HCT116 (cell line): ENCODE data around the gene PAX2. TPM values are rescaled to one million over a fixed set of nuclear protein-coding genes. Genes with fewer than 3 reads are reported as not detected.
A peak's percentile ranks its signal among the peaks of the same experiment; 100 is the strongest.

ENCODE experiments used
- ATAC-seq: fragments of 200-7000 bp; cut with Tn5 transposase; 2 replicates; pipeline ENCODE4 v1.9.1; 2020; ENCODE audit warnings: mild to moderate bottlenecking, moderate library complexity
- BruUV-seq: library from RNA; stranded (reverse); fragments of 400-500 nt; replicated peaks from 2 replicates; lab custom pipeline; 2021; lab: Mats Ljungman, UMichigan
- CTCF ChIA-PET: fragments of 300-600 bp; sonication (Branson Sonifier 250); formaldehyde crosslinking; loops from one replicate; lab custom pipeline; 2021; ENCODE audit warnings: antibody characterized with exemption; lab: Charles Lee
- POLR2A ChIA-PET: fragments of 300-600, 350-600 bp; sonication (Branson Sonifier 250); formaldehyde crosslinking; loops from one replicate; lab custom pipeline; 2021; ENCODE audit warnings: antibody characterized with exemption; lab: Charles Lee
- RAD21 ChIA-PET, 2 experiments: fragments of 300-600 bp; sonication (Branson Sonifier 250); formaldehyde crosslinking; loops; one replicate each; lab custom pipeline; 2023; ENCODE audit warnings: low total read pairs in 2 of 2; ENCODE audit not compliant: uncharacterized antibody in 2 of 2, unreplicated experiment in 2 of 2, low non-redundant PET in 1 of 2; lab: Charles Lee
- DNase-seq: peaks from one replicate; pipeline ENCODE4 v3.0.0-alpha.2; 2010; ENCODE audit warnings: low read depth, low spot score
- H2AFZ ChIP-seq: fragments of 200-600 bp; shearing (Covaris generic), sonication (generic); 2 replicates; pipeline ENCODE4 v1.6.1; 2017; ENCODE audit warnings: low read depth, mixed run types, mixed read lengths, antibody characterized with exemption, low read length; ENCODE audit not compliant: poor library complexity, severe bottlenecking
- H3K27ac ChIP-seq: 2 replicates; pipeline ENCODE4 v1.5.1; 2012; ENCODE audit warnings: low read depth, low read length
- H3K27me3 ChIP-seq: fragments of 200-600 bp; sonication (generic); 2 replicates; pipeline ENCODE4 v1.6.1; 2016; ENCODE audit warnings: mixed run types, low read length, mixed read lengths; ENCODE audit not compliant: insufficient read depth
- H3K36me3 ChIP-seq, 2 experiments: fragments of 200-500 bp in 1 of 2; fragments of 200-600 bp in 1 of 2; sonication (Bioruptor generic) in 1 of 2; sonication (generic) in 1 of 2; 2 replicates each; pipeline versions ENCODE4 v1.5.1 to v1.6.1; 2014 to 2016; ENCODE audit warnings: low read length in 2 of 2, inconsistent platforms in 1 of 2, mixed read lengths in 1 of 2, mixed run types in 1 of 2; ENCODE audit not compliant: insufficient read depth in 2 of 2, control insufficient read depth in 1 of 2
- H3K4me1 ChIP-seq, 2 experiments: fragments of 200-600 bp in 1 of 2; sonication (generic) in 1 of 2; 2 replicates each; pipeline versions ENCODE4 v1.5.1 to v1.6.1; 2012 to 2017; ENCODE audit warnings: low read length in 2 of 2, inconsistent platforms in 1 of 2, mild to moderate bottlenecking in 1 of 2, mixed read lengths in 1 of 2, mixed run types in 1 of 2, moderate library complexity in 1 of 2; ENCODE audit not compliant: insufficient read depth in 2 of 2, control insufficient read depth in 1 of 2
- H3K4me2 ChIP-seq: fragments of 200-600 bp; sonication (generic); 2 replicates; pipeline ENCODE4 v1.6.1; 2017; ENCODE audit warnings: mixed run types, low read length, mixed read lengths
- H3K4me3 ChIP-seq, 2 experiments: fragments of 200-600 bp in 1 of 2; sonication (generic) in 1 of 2; replicated peaks in 1 of 2; 2 replicates each; pipeline ENCODE4 v1.5.1; 2011 to 2016; ENCODE audit warnings: low read length in 2 of 2, control low read depth in 1 of 2, low read depth in 1 of 2, mild to moderate bottlenecking in 1 of 2, mixed read lengths in 1 of 2, mixed run types in 1 of 2
- H3K79me2 ChIP-seq: fragments of 200-600 bp; sonication (generic); 2 replicates; pipeline ENCODE4 v1.6.1; 2017; ENCODE audit warnings: mild to moderate bottlenecking, mixed run types, low read length, moderate library complexity, mixed read lengths; ENCODE audit not compliant: insufficient read depth
- H3K9ac ChIP-seq: fragments of 200-600 bp; sonication (generic); 2 replicates; pipeline ENCODE4 v1.6.1; 2016; ENCODE audit warnings: low read length, mixed read lengths
- H3K9me2 ChIP-seq: fragments of 200-600 bp; sonication (generic), shearing (Covaris generic); 2 replicates; pipeline ENCODE4 v1.6.1; 2017; ENCODE audit warnings: mixed run types, mild to moderate bottlenecking, moderate library complexity; ENCODE audit not compliant: insufficient read depth
- H3K9me3 ChIP-seq, 2 experiments: fragments of 200-500 bp in 1 of 2; fragments of 200-600 bp in 1 of 2; sonication (Bioruptor generic) in 1 of 2; sonication (generic) in 1 of 2; 2 replicates each; pipeline ENCODE4 v1.6.1; 2014 to 2017; ENCODE audit warnings: low read length in 2 of 2, mixed read lengths in 2 of 2, inconsistent platforms in 1 of 2, low read depth in 1 of 2, mild to moderate bottlenecking in 1 of 2, mixed run types in 1 of 2, moderate library complexity in 1 of 2; ENCODE audit not compliant: control insufficient read depth in 1 of 2, insufficient read depth in 1 of 2
- H4K20me1 ChIP-seq: fragments of 200-600 bp; sonication (generic), shearing (Covaris generic); 2 replicates; pipeline ENCODE4 v1.6.1; 2017; ENCODE audit warnings: mixed run types, mild to moderate bottlenecking, moderate library complexity; ENCODE audit not compliant: insufficient read depth
- CTCF ChIP-seq, 3 experiments: fragments of 200-600 bp in 1 of 3; sonication (generic) in 1 of 3; IDR thresholded peaks in 2 of 3; conservative IDR thresholded peaks in 1 of 3; 2 replicates each; pipeline ENCODE4 v1.5.1; 2012 to 2017; ENCODE audit warnings: low read depth in 2 of 3, low read length in 2 of 3, antibody characterized with exemption in 1 of 3, borderline replicate concordance in 1 of 3, control low read depth in 1 of 3, mild to moderate bottlenecking in 1 of 3, mixed read lengths in 1 of 3, mixed run types in 1 of 3, moderate library complexity in 1 of 3; ENCODE audit not compliant: insufficient read depth in 1 of 3
- POLR2AphosphoS5 ChIP-seq: IDR thresholded peaks from 2 replicates; pipeline ENCODE4 v1.6.1; 2011; ENCODE audit warnings: mild to moderate bottlenecking, low read depth, low read length, moderate library complexity
- SIN3A ChIP-seq: IDR thresholded peaks from 2 replicates; pipeline ENCODE4 v1.6.1; 2012; ENCODE audit warnings: low read depth
- intact Hi-C: fragments of 100-400 bp; cut with micrococcal nuclease; formaldehyde crosslinking; loops from 2 replicates; pipeline ENCODE4 v1.10.0; 2022
- total RNA-seq: library from RNA; stranded (reverse); gene quantifications from one replicate; pipeline ENCODE4 v1.2.1, GENCODE V29; 2021; ENCODE audit not compliant: unreplicated experiment
- TF ChIP-seq, protein P1 (sequence below): IDR thresholded peaks from 2 replicates; pipeline ENCODE4 v1.6.1; 2011; ENCODE audit warnings: mild to moderate bottlenecking, low read length, moderate library complexity; ENCODE audit not compliant: insufficient replicate concordance; ENCODE audit errors: extremely low read depth

Gene PAX2
- total RNA-seq, 1 experiment from 2014 or later: 5.0 TPM

DNA sequence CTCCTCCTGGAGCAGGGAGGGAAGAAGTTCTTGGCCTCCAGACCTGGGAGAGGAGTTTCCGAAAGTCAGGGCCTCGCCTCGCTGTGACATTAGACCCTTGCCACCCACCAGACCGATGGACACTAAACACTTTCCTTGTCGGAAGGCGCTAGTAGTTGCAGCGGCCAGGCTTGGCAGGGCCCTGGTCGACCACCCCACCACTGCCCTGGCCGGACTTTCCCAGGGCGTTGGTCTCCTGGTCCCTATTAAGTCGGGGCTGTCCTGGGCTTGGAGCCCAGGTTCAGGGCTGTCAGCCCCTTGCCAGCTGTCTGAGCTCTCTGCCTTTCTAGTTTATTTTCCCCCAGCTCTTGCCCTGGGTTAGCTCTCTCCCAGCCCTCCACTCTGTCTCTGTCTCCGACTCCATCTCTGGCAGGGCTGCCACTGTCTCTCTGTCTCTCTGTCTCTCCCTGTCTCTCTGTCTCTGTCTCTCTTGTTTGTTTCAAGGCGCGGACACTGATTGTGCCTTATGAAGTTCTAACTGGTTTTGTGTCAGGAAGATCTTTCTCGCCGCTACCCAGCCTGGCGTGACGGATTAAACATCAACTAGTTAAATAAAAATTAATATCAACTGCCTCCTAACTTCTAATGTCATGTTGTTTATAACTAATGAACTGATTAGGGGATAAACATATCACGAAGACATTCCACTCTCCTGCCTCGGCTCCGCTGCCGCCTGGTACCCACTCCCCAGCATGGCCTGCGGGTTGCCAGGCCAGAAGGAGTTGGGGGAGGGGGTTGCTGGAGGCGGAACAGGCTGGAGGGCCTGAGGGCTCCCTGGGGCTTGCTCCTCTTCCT is 13.8 kb upstream of the PAX2 start:
- TF ChIP-seq POLR2AphosphoS5: no peak
- no peak for TF ChIP-seq CTCF (IDR thresholded peaks at IDR 0.05 in 2 of 3, conservative IDR thresholded peaks at IDR 0.05 in 1 of 3; ENCODE audit: borderline replicate concordance in 1 of 3, insufficient read depth in 1 of 3, low read depth in 2 of 3, low read length in 2 of 3)
- TF ChIP-seq, protein P1, sequence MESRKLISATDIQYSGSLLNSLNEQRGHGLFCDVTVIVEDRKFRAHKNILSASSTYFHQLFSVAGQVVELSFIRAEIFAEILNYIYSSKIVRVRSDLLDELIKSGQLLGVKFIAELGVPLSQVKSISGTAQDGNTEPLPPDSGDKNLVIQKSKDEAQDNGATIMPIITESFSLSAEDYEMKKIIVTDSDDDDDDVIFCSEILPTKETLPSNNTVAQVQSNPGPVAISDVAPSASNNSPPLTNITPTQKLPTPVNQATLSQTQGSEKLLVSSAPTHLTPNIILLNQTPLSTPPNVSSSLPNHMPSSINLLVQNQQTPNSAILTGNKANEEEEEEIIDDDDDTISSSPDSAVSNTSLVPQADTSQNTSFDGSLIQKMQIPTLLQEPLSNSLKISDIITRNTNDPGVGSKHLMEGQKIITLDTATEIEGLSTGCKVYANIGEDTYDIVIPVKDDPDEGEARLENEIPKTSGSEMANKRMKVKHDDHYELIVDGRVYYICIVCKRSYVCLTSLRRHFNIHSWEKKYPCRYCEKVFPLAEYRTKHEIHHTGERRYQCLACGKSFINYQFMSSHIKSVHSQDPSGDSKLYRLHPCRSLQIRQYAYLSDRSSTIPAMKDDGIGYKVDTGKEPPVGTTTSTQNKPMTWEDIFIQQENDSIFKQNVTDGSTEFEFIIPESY: no peak
- TF ChIP-seq SIN3A: no peak
- Histone ChIP-seq H3K4me1 (peaks cover 32 to 37% of the 10 kb centered on the region in 2 experiments), H3K9ac (peak overlapping the region; percentile 53; the same call in 1 of the 2 replicates), H3K9me2 (no peaks in the 10 kb centered on the region), H3K36me3 (no peaks in the 10 kb centered on the region), H2AFZ (peak overlapping the region; percentile 92), H3K27ac (no peak overlapping the region; the same call in 1 of the 2 replicates), H3K4me2 (peak overlapping the region; percentile 97), H3K9me3 (no peaks in the 10 kb centered on the region), H3K4me3 (peak overlapping the region in 1 of 2 experiments; percentile 62; a peak in 2 of 4 replicates), H3K79me2 (no peaks in the 10 kb centered on the region), H4K20me1 (no peaks in the 10 kb centered on the region), H3K27me3 (no peaks in the 10 kb centered on the region)
- ChIA-PET CTCF (no interaction called here), POLR2A (no interaction called here), RAD21 (no interaction called here)
- ATAC-seq: no peak
- intact Hi-C loops: no loop called here
- BruUV-seq: no TSS peak
- no peak for DNase-seq
